Glutamatergic neuron (in vitro differentiated cells): ENCODE measurements around the gene NAGPA. TPM values are rescaled to one million over a fixed set of nuclear protein-coding genes. Genes with fewer than 3 reads are reported as not detected.

Source experiments
- DNase-seq: peaks from one replicate; pipeline ENCODE4 v3.0.0; 2022
- H3K27ac Mint-ChIP-seq: one replicate; pipeline ENCODE4 v1.8.0; 2020; ENCODE audit warnings: mild to moderate bottlenecking, mixed read lengths, inconsistent platforms; ENCODE audit not compliant: unreplicated experiment
- H3K27me3 Mint-ChIP-seq: one replicate; pipeline ENCODE4 v1.8.0; 2020; ENCODE audit warnings: mild to moderate bottlenecking, moderate library complexity, mixed read lengths, inconsistent platforms; ENCODE audit not compliant: unreplicated experiment
- H3K36me3 Mint-ChIP-seq: one replicate; pipeline ENCODE4 v1.8.0; 2020; ENCODE audit warnings: mild to moderate bottlenecking, mixed read lengths, inconsistent platforms; ENCODE audit not compliant: unreplicated experiment
- H3K4me1 Mint-ChIP-seq: one replicate; pipeline ENCODE4 v1.8.0; 2020; ENCODE audit warnings: mild to moderate bottlenecking, low read depth, mixed read lengths, inconsistent platforms; ENCODE audit not compliant: unreplicated experiment
- H3K4me3 Mint-ChIP-seq: one replicate; pipeline ENCODE4 v1.8.0; 2020; ENCODE audit warnings: mild to moderate bottlenecking, mixed read lengths, inconsistent platforms; ENCODE audit not compliant: unreplicated experiment
- H3K9me3 Mint-ChIP-seq: one replicate; pipeline ENCODE4 v1.8.0; 2020; ENCODE audit warnings: mild to moderate bottlenecking, moderate library complexity, mixed read lengths, inconsistent platforms; ENCODE audit not compliant: unreplicated experiment
- total RNA-seq: library from RNA; stranded (reverse); fragmentation: NEBNext Ultra II Directional; extraction: Animal tissue kit (Norgen Biotek cat#: 25700); gene quantifications from one replicate; pipeline ENCODE4 v1.2.1, GENCODE V29; 2021; ENCODE audit not compliant: unreplicated experiment
- TF ChIP-seq, protein P1 (sequence below): fragments of 200-600 bp; sonication (generic); IDR thresholded peaks from one replicate; pipeline ENCODE4 v1.5.0; 2021; ENCODE audit not compliant: partially characterized antibody, unreplicated experiment

NAGPA gene
- total RNA-seq, 1 donor from 2014 or later: 9.7 TPM

DNA sequence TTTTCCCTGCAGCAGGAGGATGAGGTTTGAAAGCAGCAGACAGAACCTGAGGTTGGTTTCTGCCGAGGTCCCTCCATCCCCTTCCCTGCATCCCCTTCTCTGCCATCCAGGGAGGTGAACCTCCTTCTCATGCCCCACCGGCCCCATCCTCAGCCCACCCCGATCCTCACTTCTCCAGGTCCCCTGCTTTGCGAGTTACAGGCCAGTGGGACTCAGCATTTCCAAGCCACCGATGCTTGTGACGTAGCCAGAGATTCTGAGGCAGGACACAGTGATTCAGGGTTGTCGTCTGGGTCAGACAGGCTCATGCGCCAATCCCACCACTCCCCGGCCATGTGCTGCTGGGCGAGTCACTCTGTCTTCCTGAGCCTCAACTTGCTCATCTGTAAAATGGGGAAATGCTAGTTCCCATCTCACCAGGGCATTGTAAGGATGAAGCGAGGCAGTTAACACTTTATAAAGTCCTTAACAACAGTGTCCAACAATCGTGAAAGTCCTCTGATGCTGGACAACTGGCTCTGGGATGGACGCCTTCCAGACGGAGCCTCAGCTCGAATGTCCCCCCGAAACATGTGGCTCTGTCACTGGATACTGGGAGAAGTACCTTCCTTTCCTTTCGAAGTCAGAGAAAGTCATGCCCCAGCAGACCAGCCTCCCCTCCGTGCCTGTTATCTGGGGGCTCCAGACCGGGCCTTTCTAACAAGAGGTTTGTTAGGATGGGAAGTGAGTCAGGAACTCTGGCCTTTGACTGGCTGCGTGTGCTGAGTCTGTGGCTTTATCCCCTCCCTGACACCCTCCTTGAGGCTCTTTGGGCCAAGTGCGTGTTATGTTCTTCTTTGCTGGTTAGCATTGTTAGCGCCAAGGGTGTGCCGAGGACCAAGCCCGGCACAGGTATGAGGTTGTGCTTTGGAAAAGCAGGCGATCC lies 53.7 kb downstream of the NAGPA start:
- no peak overlapping the region for H3K27ac Mint-ChIP-seq
- DNase-seq: no peak
- peaks cover 2% of the 10 kb centered on the region for H3K4me1 Mint-ChIP-seq
- peaks cover 4% of the 10 kb centered on the region for H3K9me3 Mint-ChIP-seq
- no peaks in the 10 kb centered on the region for H3K27me3 Mint-ChIP-seq
- no peak overlapping the region for H3K4me3 Mint-ChIP-seq
- TF ChIP-seq, protein P1, sequence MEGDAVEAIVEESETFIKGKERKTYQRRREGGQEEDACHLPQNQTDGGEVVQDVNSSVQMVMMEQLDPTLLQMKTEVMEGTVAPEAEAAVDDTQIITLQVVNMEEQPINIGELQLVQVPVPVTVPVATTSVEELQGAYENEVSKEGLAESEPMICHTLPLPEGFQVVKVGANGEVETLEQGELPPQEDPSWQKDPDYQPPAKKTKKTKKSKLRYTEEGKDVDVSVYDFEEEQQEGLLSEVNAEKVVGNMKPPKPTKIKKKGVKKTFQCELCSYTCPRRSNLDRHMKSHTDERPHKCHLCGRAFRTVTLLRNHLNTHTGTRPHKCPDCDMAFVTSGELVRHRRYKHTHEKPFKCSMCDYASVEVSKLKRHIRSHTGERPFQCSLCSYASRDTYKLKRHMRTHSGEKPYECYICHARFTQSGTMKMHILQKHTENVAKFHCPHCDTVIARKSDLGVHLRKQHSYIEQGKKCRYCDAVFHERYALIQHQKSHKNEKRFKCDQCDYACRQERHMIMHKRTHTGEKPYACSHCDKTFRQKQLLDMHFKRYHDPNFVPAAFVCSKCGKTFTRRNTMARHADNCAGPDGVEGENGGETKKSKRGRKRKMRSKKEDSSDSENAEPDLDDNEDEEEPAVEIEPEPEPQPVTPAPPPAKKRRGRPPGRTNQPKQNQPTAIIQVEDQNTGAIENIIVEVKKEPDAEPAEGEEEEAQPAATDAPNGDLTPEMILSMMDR: no peak
- H3K36me3 Mint-ChIP-seq: peaks cover 4% of the 10 kb centered on the region

DNA sequence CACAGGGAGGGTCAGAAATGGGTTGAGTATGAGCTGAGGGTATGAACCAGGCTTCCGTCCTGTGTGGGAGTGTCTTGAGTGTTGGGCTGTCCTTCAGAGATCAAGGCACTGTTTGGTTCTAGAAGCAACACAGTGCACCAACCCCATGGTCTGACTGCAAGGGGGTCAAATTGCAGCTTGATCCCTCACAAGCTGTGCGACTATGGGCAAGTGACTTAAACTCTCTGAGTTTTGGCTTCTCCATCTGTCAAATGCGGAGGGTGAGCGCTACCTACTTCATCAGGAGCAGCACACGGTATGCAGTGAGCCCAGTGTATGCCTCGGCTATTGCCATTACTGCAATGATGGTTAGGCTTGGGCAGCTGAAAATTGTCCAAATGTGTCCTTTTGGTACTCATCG lies 54.6 kb downstream of the NAGPA start:
- H3K27ac Mint-ChIP-seq: no peak overlapping the region
- peaks cover 4% of the 10 kb centered on the region for H3K36me3 Mint-ChIP-seq
- TF ChIP-seq, protein P1: no peak
- peaks cover 2% of the 10 kb centered on the region for H3K4me1 Mint-ChIP-seq
- H3K4me3 Mint-ChIP-seq: no peak overlapping the region
- no peak for DNase-seq
- H3K27me3 Mint-ChIP-seq: no peaks in the 10 kb centered on the region
- H3K9me3 Mint-ChIP-seq: peaks cover 4% of the 10 kb centered on the region

DNA sequence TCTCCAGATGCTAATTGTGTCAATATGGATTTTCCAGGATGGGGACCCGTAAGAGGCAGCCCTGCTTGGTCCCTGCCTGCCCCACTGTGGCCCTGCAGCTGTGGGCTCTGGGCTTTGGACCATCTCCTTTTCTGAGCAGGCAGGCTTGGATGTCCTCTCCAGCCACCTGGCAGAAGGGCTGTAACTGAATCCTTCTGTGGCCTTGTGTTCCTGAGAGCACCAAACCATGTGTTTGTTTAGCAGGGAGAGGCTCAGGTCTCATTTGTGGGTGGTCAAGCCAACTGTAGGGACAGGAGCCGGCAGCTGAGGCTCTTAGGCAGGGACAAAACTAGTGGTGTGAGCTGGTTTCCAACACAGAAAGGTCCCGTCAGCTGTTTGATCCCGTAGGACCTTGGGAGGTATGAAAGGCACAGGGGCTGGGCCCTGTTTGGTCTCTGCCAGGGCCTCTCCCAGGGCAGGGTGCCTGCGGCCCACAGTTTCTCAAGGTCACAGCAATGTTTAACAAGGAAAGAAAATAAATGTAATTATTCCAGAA lies 57.1 kb downstream of the NAGPA start:
- Mint-ChIP-seq H3K4me3 (no peak overlapping the region), H3K27ac (no peak overlapping the region), H3K27me3 (no peaks in the 10 kb centered on the region), H3K36me3 (peaks cover 4% of the 10 kb centered on the region), H3K4me1 (peaks cover 14% of the 10 kb centered on the region), H3K9me3 (peaks cover 4% of the 10 kb centered on the region)
- TF ChIP-seq, protein P1: no peak
- DNase-seq: no peak

DNA sequence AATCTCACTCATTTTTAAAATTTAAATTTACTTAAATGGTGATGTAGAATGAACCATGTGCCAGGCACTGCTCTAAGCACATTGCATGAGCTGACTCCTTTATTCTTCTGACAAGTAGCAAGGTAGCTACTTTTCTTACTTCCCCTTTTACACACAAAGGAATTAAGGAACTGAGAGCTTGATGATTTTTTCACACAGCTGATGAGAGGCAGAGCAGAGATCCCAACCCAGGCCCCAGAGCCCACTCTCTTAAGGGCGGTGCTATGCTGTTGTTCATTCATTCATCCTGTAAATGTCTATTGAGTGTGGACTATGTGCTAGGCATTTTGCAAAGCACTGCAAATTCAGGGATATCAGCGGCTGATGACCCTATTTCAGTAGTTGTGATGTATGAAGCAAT lies 57.7 kb downstream of the NAGPA start:
- Mint-ChIP-seq H3K36me3 (peaks cover 4% of the 10 kb centered on the region), H3K27me3 (no peaks in the 10 kb centered on the region), H3K4me1 (peaks cover 14% of the 10 kb centered on the region), H3K4me3 (no peak overlapping the region), H3K9me3 (peaks cover 4% of the 10 kb centered on the region), H3K27ac (no peak overlapping the region)
- no peak for DNase-seq
- TF ChIP-seq, protein P1: no peak

Other genes with a start within 250 kb of the NAGPA start
- gene SEPTIN12, start 245.6 kb downstream of the NAGPA start, total RNA-seq: 0.96 TPM
- gene SMIM22, start 238.6 kb downstream of the NAGPA start, total RNA-seq: not detected
- gene ROGDI, start 231.3 kb downstream of the NAGPA start, total RNA-seq: 113 TPM
- gene GLYR1, start 186.6 kb downstream of the NAGPA start, total RNA-seq: 133 TPM
- 34.3 TPM for gene UBN1, start 186.5 kb downstream of the NAGPA start, total RNA-seq
- gene PPL, start 96.8 kb downstream of the NAGPA start, total RNA-seq: 4.7 TPM
- 3.1 TPM for gene SEC14L5, start 75.6 kb downstream of the NAGPA start, total RNA-seq
- gene C16orf89, start 32.0 kb upstream of the NAGPA start, total RNA-seq: not detected
- gene ALG1, start 37.9 kb upstream of the NAGPA start, total RNA-seq: 18.8 TPM
- 12.9 TPM for gene EEF2KMT, start 63.9 kb upstream of the NAGPA start, total RNA-seq